HK-2 (cell line): ENCODE measurements around the gene PCID2.

ENCODE experiments used
- DNase-seq: peaks from one replicate; pipeline ENCODE4 v3.0.0-alpha.2; 2018; ENCODE audit not compliant: unreplicated experiment

The PCID2 gene

GRCh38 chr13:113219256-113219940 is 10.9 kb upstream of the PCID2 start:
- no peak for DNase-seq

- no peak for DNase-seq
Measured at GRCh38 chr13:113218586-113218985, 10.1 kb upstream of the PCID2 start.

- peak; percentile 30 for DNase-seq
Measured at GRCh38 chr13:113216254-113217048, 8.0 kb upstream of the PCID2 start.

GRCh38 chr13:113211774-113212173 is 3.3 kb upstream of the PCID2 start:
- no peak for DNase-seq

GRCh38 chr13:113210833-113211232 is 2.4 kb upstream of the PCID2 start:
- no peak for DNase-seq

GRCh38 chr13:113209759-113210421 is 1.4 kb upstream of the PCID2 start:
- DNase-seq = peak; percentile 52

GRCh38 chr13:113209336-113209758 is 878 bp upstream of the PCID2 start, which contains the start of gene CUL4A:
CUL4A (plus strand) TSS chr13:113209613; CDS start chr13:113209628, 15 bp downstream.
- DNase-seq = peak; percentile 72

- peak; percentile 33 for DNase-seq
Measured at GRCh38 chr13:113207890-113208420, 514 bp downstream of the PCID2 start.

- no peak for DNase-seq
Measured at GRCh38 chr13:113207460-113207859, 1.0 kb downstream of the PCID2 start.

GRCh38 chr13:113205428-113205931 is 3.0 kb downstream of the PCID2 start:
- no peak for DNase-seq

GRCh38 chr13:113204378-113204734 is 4.1 kb downstream of the PCID2 start:
- no peak for DNase-seq

GRCh38 chr13:113203507-113204377 is 4.7 kb downstream of the PCID2 start:
- DNase-seq = no peak

- no peak for DNase-seq
Measured at GRCh38 chr13:113202912-113203311, 5.6 kb downstream of the PCID2 start.

GRCh38 chr13:113201815-113202214 is 6.7 kb downstream of the PCID2 start:
- DNase-seq = no peak

GRCh38 chr13:113196970-113197737 is 11.3 kb downstream of the PCID2 start:
- no peak for DNase-seq

GRCh38 chr13:113195360-113195759 is 13.1 kb downstream of the PCID2 start:
- no peak for DNase-seq

GRCh38 chr13:113192902-113193301 is 15.6 kb downstream of the PCID2 start:
- no peak for DNase-seq

- DNase-seq = no peak
Measured at GRCh38 chr13:113192279-113192678, 16.2 kb downstream of the PCID2 start.

- DNase-seq = no peak
Measured at GRCh38 chr13:113190181-113190580, 18.3 kb downstream of the PCID2 start.

GRCh38 chr13:113187883-113188665 is 20.4 kb downstream of the PCID2 start:
- no peak for DNase-seq
